GM12874 (cell line): ENCODE results near the gene MGAT4A.

Experiments
- CTCF ChIP-seq: IDR thresholded peaks from 2 replicates; pipeline ENCODE4 v1.5.1; 2011; ENCODE audit warnings: low read depth, mild to moderate bottlenecking, control low read depth, low read length, moderate library complexity; ENCODE audit not compliant: insufficient read depth

Gene MGAT4A

GRCh38 chr2:98731041-98731893 is at the start of gene MGAT4A:
TSS of gene MGAT4A (minus strand) at chr2:98731132. CDS start at chr2:98726332, 4,800 bp downstream.
- TF ChIP-seq CTCF: no peak

- no peak for TF ChIP-seq CTCF
These were observed 48.0 kb upstream of the MGAT4A start for GRCh38 chr2:98778741-98779483.

- no peak for TF ChIP-seq CTCF
These were observed 47.2 kb upstream of the MGAT4A start for GRCh38 chr2:98778151-98778550.

GRCh38 chr2:98777710-98778109 is 46.8 kb upstream of the MGAT4A start:
- no peak for TF ChIP-seq CTCF

- TF ChIP-seq CTCF: no peak
These were observed 46.1 kb upstream of the MGAT4A start for GRCh38 chr2:98777076-98777475.

GRCh38 chr2:98776136-98776535 is 45.2 kb upstream of the MGAT4A start:
- TF ChIP-seq CTCF: no peak

- TF ChIP-seq CTCF: no peak
These were observed 44.4 kb upstream of the MGAT4A start for GRCh38 chr2:98775146-98775986.
